DMS114 treated with DMSO at 0.1 percent for 48 hours (cell line): ENCODE measurements around the gene BCAT1.
"Not testable (repeated sequence)": the region's sequence is repeated elsewhere in the genome, so short reads cannot be mapped to it uniquely, and the experiment has no call there.

Experiments
- DNase-seq: peaks from one replicate; lab custom pipeline; 2025; ENCODE audit not compliant: unreplicated experiment; lab: John Stamatoyannopoulos, UW

The BCAT1 gene

GRCh38 chr12:24928533-24929306, 20.2 kb downstream of the BCAT1 start:
- not testable (repeated sequence) for DNase-seq

GRCh38 chr12:24928131-24928530, 20.8 kb downstream of the BCAT1 start:
- no peak for DNase-seq

- not testable (repeated sequence) for DNase-seq
These were observed 22.8 kb downstream of the BCAT1 start for GRCh38 chr12:24926080-24926479.

GRCh38 chr12:24922090-24922489, 26.8 kb downstream of the BCAT1 start:
- DNase-seq, result no peak

GRCh38 chr12:24921251-24922038, 27.5 kb downstream of the BCAT1 start:
- DNase-seq, result no peak

GRCh38 chr12:24920141-24920540, 28.8 kb downstream of the BCAT1 start:
- no peak for DNase-seq

- DNase-seq, result no peak
These were observed 29.4 kb downstream of the BCAT1 start for GRCh38 chr12:24919346-24920001.

GRCh38 chr12:24918596-24918995, 30.3 kb downstream of the BCAT1 start:
- no peak for DNase-seq

- no peak for DNase-seq
These were observed 33.4 kb downstream of the BCAT1 start for GRCh38 chr12:24915501-24915900.

- no peak for DNase-seq
These were observed 34.9 kb downstream of the BCAT1 start for GRCh38 chr12:24913953-24914352.

GRCh38 chr12:24913130-24913529, 35.8 kb downstream of the BCAT1 start:
- DNase-seq, result no peak

- DNase-seq, result no peak
These were observed 37.6 kb downstream of the BCAT1 start for GRCh38 chr12:24911271-24911791.

- not testable (repeated sequence) for DNase-seq
These were observed 38.7 kb downstream of the BCAT1 start for GRCh38 chr12:24910192-24910591.

- no peak for DNase-seq
These were observed 39.2 kb downstream of the BCAT1 start for GRCh38 chr12:24909667-24910066.

GRCh38 chr12:24907464-24907863, 41.4 kb downstream of the BCAT1 start:
- no peak for DNase-seq

- DNase-seq, result no peak
These were observed 42.8 kb downstream of the BCAT1 start for GRCh38 chr12:24906141-24906540.

- no peak for DNase-seq
These were observed 43.5 kb downstream of the BCAT1 start for GRCh38 chr12:24905431-24905830.

- DNase-seq, result no peak
These were observed 44.0 kb downstream of the BCAT1 start for GRCh38 chr12:24904871-24905270.

- peak; percentile 5 for DNase-seq
These were observed 45.4 kb downstream of the BCAT1 start for GRCh38 chr12:24903329-24904088.

GRCh38 chr12:24902511-24903328, 46.2 kb downstream of the BCAT1 start:
- DNase-seq, result no peak
